ENCODE results near the gene ASCC3.

GRCh38 chr6:100730001-100730980, 150.8 kb downstream of the ASCC3 start:
- TF ChIP-seq, protein P1, sequence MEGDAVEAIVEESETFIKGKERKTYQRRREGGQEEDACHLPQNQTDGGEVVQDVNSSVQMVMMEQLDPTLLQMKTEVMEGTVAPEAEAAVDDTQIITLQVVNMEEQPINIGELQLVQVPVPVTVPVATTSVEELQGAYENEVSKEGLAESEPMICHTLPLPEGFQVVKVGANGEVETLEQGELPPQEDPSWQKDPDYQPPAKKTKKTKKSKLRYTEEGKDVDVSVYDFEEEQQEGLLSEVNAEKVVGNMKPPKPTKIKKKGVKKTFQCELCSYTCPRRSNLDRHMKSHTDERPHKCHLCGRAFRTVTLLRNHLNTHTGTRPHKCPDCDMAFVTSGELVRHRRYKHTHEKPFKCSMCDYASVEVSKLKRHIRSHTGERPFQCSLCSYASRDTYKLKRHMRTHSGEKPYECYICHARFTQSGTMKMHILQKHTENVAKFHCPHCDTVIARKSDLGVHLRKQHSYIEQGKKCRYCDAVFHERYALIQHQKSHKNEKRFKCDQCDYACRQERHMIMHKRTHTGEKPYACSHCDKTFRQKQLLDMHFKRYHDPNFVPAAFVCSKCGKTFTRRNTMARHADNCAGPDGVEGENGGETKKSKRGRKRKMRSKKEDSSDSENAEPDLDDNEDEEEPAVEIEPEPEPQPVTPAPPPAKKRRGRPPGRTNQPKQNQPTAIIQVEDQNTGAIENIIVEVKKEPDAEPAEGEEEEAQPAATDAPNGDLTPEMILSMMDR (IDR thresholded peaks at IDR 0.05; ENCODE audit: extremely low read depth in 1 of 2, insufficient read depth in 1 of 2, low read depth in 1 of 2, low read length in 2 of 2), result no peak
- TF ChIP-seq POLR2AphosphoS5 (IDR thresholded peaks at IDR 0.05; ENCODE audit: insufficient read depth, low read depth, low read length) (no peak), EZH2 (IDR thresholded peaks at IDR 0.05; ENCODE audit: borderline replicate concordance, low read depth, low read length, severe bottlenecking) (no peak), POLR2A (IDR thresholded peaks at IDR 0.05; ENCODE audit: low read depth, low read length) (no peak), MAX (IDR thresholded peaks at IDR 0.05; ENCODE audit: insufficient read depth, insufficient read length) (no peak), GATA2 (IDR thresholded peaks at IDR 0.05; ENCODE audit: insufficient read depth, insufficient read length, low read depth, low read length) (no peak)
